HEK293T (cell line): ENCODE results near the gene KRTAP10-5.
"Not testable (repeated sequence)": the region's sequence is repeated elsewhere in the genome, so short reads cannot be mapped to it uniquely, and the experiment has no call there.

Experiments used
- ARNT ChIP-seq: fragments of 450-650 bp; IDR thresholded peaks from 2 replicates; pipeline ENCODE4 v1.6.1; 2017; ENCODE audit warnings: mild to moderate bottlenecking
- BHLHE40 ChIP-seq: fragments of 450-650 bp; IDR thresholded peaks from 2 replicates; pipeline ENCODE4 v1.6.1; 2016; ENCODE audit warnings: mild to moderate bottlenecking, moderate library complexity, borderline replicate concordance
- ELF4 ChIP-seq: fragments of 450-650 bp; IDR thresholded peaks from 2 replicates; pipeline ENCODE4 v1.6.1; 2017; ENCODE audit warnings: antibody characterized with exemption
- FOXA1 ChIP-seq: fragments of 450-650 bp; IDR thresholded peaks from 2 replicates; pipeline ENCODE4 v1.6.1; 2016; ENCODE audit warnings: mild to moderate bottlenecking
- FOXK2 ChIP-seq: fragments of 450-650 bp; IDR thresholded peaks from 2 replicates; pipeline ENCODE4 v1.6.1; 2016; ENCODE audit warnings: mild to moderate bottlenecking
- FOXM1 ChIP-seq: fragments of 450-650 bp; IDR thresholded peaks from 2 replicates; pipeline ENCODE4 v1.6.1; 2017; ENCODE audit warnings: mild to moderate bottlenecking, borderline replicate concordance
- HDGF ChIP-seq: fragments of 450-650 bp; IDR thresholded peaks from 2 replicates; pipeline ENCODE4 v1.6.1; 2017; ENCODE audit warnings: antibody characterized with exemption, borderline replicate concordance
- L3MBTL2 ChIP-seq: fragments of 450-650 bp; conservative IDR thresholded peaks from 2 replicates; pipeline ENCODE4 v1.6.1; 2016; ENCODE audit warnings: mild to moderate bottlenecking
- NFRKB ChIP-seq: fragments of 450-650 bp; IDR thresholded peaks from 2 replicates; pipeline ENCODE4 v1.6.1; 2016; ENCODE audit warnings: mild to moderate bottlenecking, moderate library complexity
- SP1 ChIP-seq: fragments of 450-650 bp; IDR thresholded peaks from 2 replicates; pipeline ENCODE4 v1.6.1; 2017
- SUZ12 ChIP-seq: fragments of 450-650 bp; IDR thresholded peaks from 2 replicates; pipeline ENCODE4 v1.6.1; 2016; ENCODE audit warnings: mild to moderate bottlenecking
- TARDBP ChIP-seq: fragments of 450-650 bp; IDR thresholded peaks from 2 replicates; pipeline ENCODE4 v1.6.1; 2016
- ZNF384 ChIP-seq: fragments of 450-650 bp; IDR thresholded peaks from 2 replicates; pipeline ENCODE4 v1.6.1; 2016
- TF ChIP-seq, protein P1 (sequence below): fragments of 450-650 bp; IDR thresholded peaks from 2 replicates; pipeline ENCODE4 v1.6.1; 2016

DNA sequence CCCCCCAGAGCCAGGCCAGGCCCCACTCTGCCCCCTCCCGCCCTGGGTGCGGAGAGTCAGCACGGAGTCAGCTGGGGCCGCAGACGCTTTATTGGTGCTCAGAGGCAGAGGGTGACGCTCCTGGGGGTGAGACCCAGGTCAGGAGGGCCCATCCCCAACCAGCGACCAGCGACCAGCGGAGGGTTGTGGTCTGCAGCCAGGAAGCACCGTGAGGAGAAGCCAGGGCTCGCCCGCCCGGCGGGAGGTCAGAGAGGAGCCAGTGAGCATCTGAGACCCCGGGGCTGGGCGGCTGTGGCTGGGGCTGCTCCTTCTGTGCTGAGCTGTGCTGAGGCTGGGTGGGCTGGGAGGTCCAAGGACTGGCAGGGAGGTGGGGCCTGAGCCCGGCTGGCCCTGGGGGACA, 30.1 kb downstream of the KRTAP10-5 start:
- TF ChIP-seq, protein P1, sequence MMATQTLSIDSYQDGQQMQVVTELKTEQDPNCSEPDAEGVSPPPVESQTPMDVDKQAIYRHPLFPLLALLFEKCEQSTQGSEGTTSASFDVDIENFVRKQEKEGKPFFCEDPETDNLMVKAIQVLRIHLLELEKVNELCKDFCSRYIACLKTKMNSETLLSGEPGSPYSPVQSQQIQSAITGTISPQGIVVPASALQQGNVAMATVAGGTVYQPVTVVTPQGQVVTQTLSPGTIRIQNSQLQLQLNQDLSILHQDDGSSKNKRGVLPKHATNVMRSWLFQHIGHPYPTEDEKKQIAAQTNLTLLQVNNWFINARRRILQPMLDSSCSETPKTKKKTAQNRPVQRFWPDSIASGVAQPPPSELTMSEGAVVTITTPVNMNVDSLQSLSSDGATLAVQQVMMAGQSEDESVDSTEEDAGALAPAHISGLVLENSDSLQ = not testable (repeated sequence)
- TF ChIP-seq FOXM1, ARNT, FOXA1, TARDBP, SUZ12, BHLHE40, ELF4, SP1, ZNF384, NFRKB, FOXK2, L3MBTL2, HDGF: not testable (repeated sequence)
